Measurements from ENCODE around the gene CSF3R. TPM values are rescaled to one million over a fixed set of nuclear protein-coding genes. Genes with fewer than 3 reads are reported as not detected.
"Not testable (repeated sequence)": the region's sequence is repeated elsewhere in the genome, so short reads cannot be mapped to it uniquely, and the experiment has no call there.

Gene CSF3R
- polyA plus RNA-seq, 1 experiment: not detected

GRCh38 chr1:36487906-36488305, 5.2 kb upstream of the CSF3R start:
- no peak for DNase-seq (ENCODE audit: low read depth)
- Histone ChIP-seq H3K4me3 (ENCODE audit: low read depth, low read length) (no peak overlapping the region), H3K36me3 (ENCODE audit: control insufficient read depth, insufficient read depth, low read length) (no peaks in the 10 kb centered on the region), H3K27me3 (ENCODE audit: control insufficient read depth, insufficient read depth, low read length) (no peaks in the 10 kb centered on the region)
- no peak for TF ChIP-seq CTCF (IDR thresholded peaks at IDR 0.05; ENCODE audit: insufficient read depth, low read depth, low read length)
- ChIA-PET CTCF (interaction anchor here (1.0 kb wide), 1 partner anchor 29 kb away, joined by 5 read pairs; no protein-coding TSS in a partner anchor), POLR2A (no interaction called here)

GRCh38 chr1:36487336-36487725, 4.6 kb upstream of the CSF3R start:
- DNase-seq (ENCODE audit: low read depth); CTCF ChIA-PET; H3K27me3 ChIP-seq (ENCODE audit: control insufficient read depth, insufficient read depth, low read length); H3K36me3 ChIP-seq (ENCODE audit: control insufficient read depth, insufficient read depth, low read length); POLR2A ChIA-PET; H3K4me3 ChIP-seq (ENCODE audit: low read depth, low read length): not testable (repeated sequence)

GRCh38 chr1:36486439-36487335, 4.0 kb upstream of the CSF3R start:
- POLR2A ChIA-PET: no interaction called here
- CTCF ChIA-PET: interaction anchor here (0.7 kb wide), 1 partner anchor 30 kb away, joined by 3 read pairs; no protein-coding TSS in a partner anchor
- H3K27me3 ChIP-seq (ENCODE audit: control insufficient read depth, insufficient read depth, low read length): no peaks in the 10 kb centered on the region
- H3K4me3 ChIP-seq (ENCODE audit: low read depth, low read length): no peak overlapping the region
- no peaks in the 10 kb centered on the region for H3K36me3 ChIP-seq (ENCODE audit: control insufficient read depth, insufficient read depth, low read length)
- no peak for TF ChIP-seq CTCF (IDR thresholded peaks at IDR 0.05; ENCODE audit: insufficient read depth, low read depth, low read length)
- no peak for DNase-seq (ENCODE audit: low read depth)

GRCh38 chr1:36486093-36486438, 3.4 kb upstream of the CSF3R start:
- ChIA-PET CTCF (no interaction called here), POLR2A (no interaction called here)
- no peak for DNase-seq (ENCODE audit: low read depth)
- TF ChIP-seq CTCF (IDR thresholded peaks at IDR 0.05; ENCODE audit: insufficient read depth, low read depth, low read length): no peak
- H3K36me3 ChIP-seq (ENCODE audit: control insufficient read depth, insufficient read depth, low read length): no peaks in the 10 kb centered on the region
- H3K27me3 ChIP-seq (ENCODE audit: control insufficient read depth, insufficient read depth, low read length): no peaks in the 10 kb centered on the region
- no peak overlapping the region for H3K4me3 ChIP-seq (ENCODE audit: low read depth, low read length)

- ChIA-PET CTCF (interaction anchor here (0.9 to 2.3 kb wide), 2 partner anchors 22 to 33 kb away, joined by 3 to 7 read pairs; no protein-coding TSS in a partner anchor), POLR2A (no interaction called here)
- H3K4me3 ChIP-seq (ENCODE audit: low read depth, low read length): no peak overlapping the region
- no peaks in the 10 kb centered on the region for H3K36me3 ChIP-seq (ENCODE audit: control insufficient read depth, insufficient read depth, low read length)
- TF ChIP-seq CTCF (IDR thresholded peaks at IDR 0.05; ENCODE audit: insufficient read depth, low read depth, low read length): no peak
- no peak for DNase-seq (ENCODE audit: low read depth)
- no peaks in the 10 kb centered on the region for H3K27me3 ChIP-seq (ENCODE audit: control insufficient read depth, insufficient read depth, low read length)
These were observed 1.4 kb upstream of the CSF3R start for GRCh38 chr1:36484099-36484498.

Measured in BJ (cell line).